Measurements from ENCODE around the gene CRTAP. TPM values are rescaled to one million over a fixed set of nuclear protein-coding genes. Genes with fewer than 3 reads are reported as not detected.
"Not testable (repeated sequence)": the region's sequence is repeated elsewhere in the genome, so short reads cannot be mapped to it uniquely, and the experiment has no call there.

The CRTAP gene
- total and polyA plus RNA-seq, 7 donors, result 25.7 to 509 (median 245) TPM

- no peak overlapping the region for H3K4me3 ChIP-seq
- 31 to 54% methylated on average over 6 of the region's 6 CpGs for WGBS, 2 donors
- no peaks in the 10 kb centered on the region for H3K27me3 ChIP-seq
- peaks cover 11 to 92% (median 41%) of the 10 kb centered on the region in 4 donors for H3K36me3 ChIP-seq
- H3K27ac ChIP-seq, result no peak overlapping the region
- TF ChIP-seq CTCF (IDR thresholded peaks at IDR 0.05) (peak; percentile 45 to 81 (median 68)), POLR2AphosphoS5 (IDR thresholded peaks at IDR 0.05) (no peak), POLR2A (IDR thresholded peaks at IDR 0.05) (no peak)
- intact Hi-C loops (cut with DNase I), result loop anchor here (2.0 kb wide), 1 partner anchor 241 kb away; no protein-coding TSS in a partner anchor
- no peaks in the 10 kb centered on the region for H3K4me1 ChIP-seq
- H3K9me3 ChIP-seq, result no peaks in the 10 kb centered on the region
- no peak for DNase-seq
These were observed 17.7 kb downstream of the CRTAP start for GRCh38 chr3:33131331-33132018.

GRCh38 chr3:33132019-33132360 lies 18.2 kb downstream of the CRTAP start:
- 94 to 97% methylated on average over 1 of the region's 1 CpG for WGBS, 2 donors
- intact Hi-C loops (cut with DNase I), result loop anchor here (2.0 kb wide), 1 partner anchor 241 kb away; no protein-coding TSS in a partner anchor
- no peak overlapping the region for H3K27ac ChIP-seq
- no peaks in the 10 kb centered on the region for H3K4me1 ChIP-seq
- H3K27me3 ChIP-seq, result no peaks in the 10 kb centered on the region
- no peak overlapping the region for H3K4me3 ChIP-seq
- no peak for DNase-seq
- TF ChIP-seq POLR2AphosphoS5 (IDR thresholded peaks at IDR 0.05) (no peak), EP300 (IDR thresholded peaks at IDR 0.05) (no peak), POLR2A (IDR thresholded peaks at IDR 0.05) (no peak), CTCF (IDR thresholded peaks at IDR 0.05) (no peak)
- H3K9me3 ChIP-seq, result no peaks in the 10 kb centered on the region
- H3K36me3 ChIP-seq, result peaks cover 15 to 92% (median 43%) of the 10 kb centered on the region in 4 donors

DNA sequence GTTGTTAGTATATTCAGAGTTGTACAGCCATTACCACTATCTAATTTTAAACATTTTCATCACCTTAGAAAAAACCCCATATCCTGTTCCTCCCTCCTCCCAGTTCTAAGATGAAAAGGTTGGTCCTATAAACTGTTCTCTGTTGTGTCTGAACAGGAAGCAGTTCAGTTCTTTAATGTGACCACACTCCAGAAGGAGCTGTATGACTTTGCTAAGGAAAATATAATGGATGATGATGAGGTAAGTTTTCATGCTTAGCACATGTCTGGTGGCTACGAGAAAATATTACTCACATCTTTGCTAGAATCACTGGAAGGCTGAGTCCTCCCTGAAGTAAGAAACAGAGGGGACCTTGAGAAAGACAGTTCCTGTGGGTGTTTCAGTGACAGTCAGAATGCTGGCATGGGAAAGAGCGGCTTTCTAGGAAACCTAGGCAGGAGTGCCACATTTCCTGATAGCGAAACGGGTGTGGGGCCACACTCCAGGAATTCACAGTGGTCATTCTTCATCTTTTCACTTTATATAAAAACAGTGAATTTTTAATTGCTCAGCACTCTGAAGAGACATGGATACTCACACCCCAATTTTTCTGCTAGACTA lies 20.3 kb downstream of the CRTAP start:
- H3K4me1 ChIP-seq, result no peaks in the 10 kb centered on the region
- WGBS, 2 donors, result 67 to 83% methylated on average over 4 of the region's 4 CpGs
- no peak overlapping the region for H3K27ac ChIP-seq
- no peak for TF ChIP-seq POLR2AphosphoS5 (IDR thresholded peaks at IDR 0.05)
- TF ChIP-seq EP300 (IDR thresholded peaks at IDR 0.05), result no peak
- no peak for TF ChIP-seq CTCF (IDR thresholded peaks at IDR 0.05)
- TF ChIP-seq POLR2A (IDR thresholded peaks at IDR 0.05), result no peak
- intact Hi-C loops (cut with DNase I), result no loop called here
- H3K36me3 ChIP-seq, result peaks cover 15 to 82% (median 41%) of the 10 kb centered on the region in 4 donors
- no peak for DNase-seq
- H3K4me3 ChIP-seq, result no peak overlapping the region
- no peaks in the 10 kb centered on the region for H3K9me3 ChIP-seq
- no peaks in the 10 kb centered on the region for H3K27me3 ChIP-seq

- Histone ChIP-seq H3K27me3 (no peaks in the 10 kb centered on the region), H3K4me1 (peaks cover 0 to 7% (median 2%) of the 10 kb centered on the region in 4 donors), H3K4me3 (no peak overlapping the region), H3K36me3 (peaks cover 11 to 77% (median 38%) of the 10 kb centered on the region in 4 donors), H3K9me3 (no peaks in the 10 kb centered on the region), H3K27ac (no peak overlapping the region)
- 84 to 85% methylated on average over 1 of the region's 1 CpG for WGBS, 2 donors
- DNase-seq, result no peak
- intact Hi-C loops (cut with DNase I), result no loop called here
- TF ChIP-seq CTCF (IDR thresholded peaks at IDR 0.05), result no peak
- no peak for TF ChIP-seq EP300 (IDR thresholded peaks at IDR 0.05)
- no peak for TF ChIP-seq POLR2A (IDR thresholded peaks at IDR 0.05)
- TF ChIP-seq POLR2AphosphoS5 (IDR thresholded peaks at IDR 0.05), result no peak
These were observed 23.9 kb downstream of the CRTAP start for GRCh38 chr3:33137691-33138090.

GRCh38 chr3:33139006-33139623 lies 25.3 kb downstream of the CRTAP start:
- H3K27me3 ChIP-seq; H3K4me3 ChIP-seq; H3K4me1 ChIP-seq; H3K9me3 ChIP-seq; DNase-seq; H3K27ac ChIP-seq; intact Hi-C loops (cut with DNase I): not testable (repeated sequence)
- H3K36me3 ChIP-seq, result peaks cover 16 to 77% (median 28%) of the 10 kb centered on the region in 4 donors
- 84 to 92% methylated on average over 8 of the region's 8 CpGs for WGBS, 2 donors

Data from sigmoid colon (tissue), 7 donors.